Natural killer cell treated with Interleukin-12 subunit alpha and Interleukin-12 subunit beta and Interleukin-15 and Interleukin-18, amount 100 ng/mL, for 72 hours (primary cell): ENCODE results near the gene PACSIN3. TPM values are rescaled to one million over a fixed set of nuclear protein-coding genes. Genes with fewer than 3 reads are reported as not detected.

Experiments used
- ATAC-seq, 2 donors: fragments of 150-1000 bp; cut with Tn5 transposase in 1 of 2; sonication (Bioruptor Pico), chemical (Tn5 transposase) in 1 of 2; 2 replicates each; pipeline ENCODE4 v1.10.0; 2021
- DNase-seq: peaks from one replicate; pipeline ENCODE4 v3.0.0; 2022; ENCODE audit warnings: low spot score
- H3K27ac Mint-ChIP-seq, 2 donors: 1 replicate in 1 of 2; 2 replicates in 1 of 2; pipeline ENCODE4 v1.8.0; 2022; ENCODE audit warnings: mixed read lengths in 2 of 2, mild to moderate bottlenecking in 1 of 2, moderate library complexity in 1 of 2
- H3K27me3 Mint-ChIP-seq, 2 donors: 1 replicate in 1 of 2; 2 replicates in 1 of 2; pipeline ENCODE4 v1.8.0; 2022; ENCODE audit warnings: mixed read lengths in 2 of 2
- H3K36me3 Mint-ChIP-seq: one replicate; pipeline ENCODE4 v1.8.0; 2022; ENCODE audit warnings: mixed read lengths
- H3K4me1 Mint-ChIP-seq, 2 donors: 1 replicate in 1 of 2; 2 replicates in 1 of 2; pipeline ENCODE4 v1.8.0; 2022; ENCODE audit warnings: low read depth in 2 of 2, mixed read lengths in 2 of 2, mild to moderate bottlenecking in 1 of 2
- H3K4me3 Mint-ChIP-seq: one replicate; pipeline ENCODE4 v1.8.0; 2022; ENCODE audit warnings: mixed read lengths
- H3K9me3 Mint-ChIP-seq: 2 replicates; pipeline ENCODE4 v1.8.0; 2022; ENCODE audit warnings: mixed read lengths
- total RNA-seq, 2 donors: library from RNA; stranded (reverse); gene quantifications; one replicate each; pipeline ENCODE4 v1.2.3, GENCODE V29; 2022

Gene PACSIN3
- total RNA-seq, 2 donors from 2014 or later = 1.1 to 4.0 TPM

DNA sequence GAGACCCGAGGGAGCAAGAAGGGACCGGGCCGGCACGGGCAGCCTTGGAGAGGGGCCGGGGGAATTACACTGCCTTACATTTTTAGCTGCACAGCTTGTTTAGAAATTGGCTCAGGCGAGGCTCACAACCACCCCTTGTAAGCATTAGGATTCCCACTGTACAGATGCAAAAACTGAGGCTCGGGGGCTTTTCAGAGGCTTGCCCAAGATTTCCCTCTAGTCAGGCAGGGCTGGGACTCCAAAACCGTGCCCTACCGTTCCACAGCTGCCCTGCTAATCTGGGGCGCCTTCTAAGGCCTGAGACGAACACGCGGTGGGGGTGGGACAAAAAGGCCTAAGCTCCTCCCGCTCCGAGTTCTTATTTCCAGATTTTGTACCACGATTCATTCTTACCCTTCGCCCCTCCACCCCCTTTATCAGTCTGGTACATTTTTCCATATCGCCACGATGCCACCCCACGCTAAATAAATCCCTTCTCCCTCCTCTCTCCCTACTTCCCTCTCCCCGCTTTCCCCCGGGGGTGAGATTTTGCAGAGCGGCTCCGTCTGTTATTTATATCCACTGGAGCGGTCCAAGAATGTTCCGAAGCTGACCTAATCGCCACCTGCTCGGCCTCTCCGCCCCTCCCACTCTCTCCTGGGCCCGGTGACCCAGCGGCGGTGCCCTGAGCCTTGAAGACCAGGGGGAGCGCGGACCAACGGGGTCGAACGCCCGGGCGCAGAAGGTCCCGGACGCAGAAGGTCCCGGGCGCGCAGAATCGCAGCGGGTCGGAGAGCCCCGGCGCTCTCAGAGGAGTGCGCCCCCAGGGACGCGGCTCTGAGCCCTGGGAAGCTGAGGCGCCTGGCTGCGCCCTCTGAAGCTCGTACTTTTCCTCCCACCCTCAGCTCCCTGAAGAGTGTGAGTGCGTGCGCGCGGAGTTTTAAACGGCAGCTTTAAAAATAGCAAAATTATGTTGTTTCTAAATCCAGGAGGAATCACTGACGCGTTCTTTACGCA is 764 bp upstream of the PACSIN3 start:
- ATAC-seq (peak; percentile 38 to 41), DNase-seq (no peak)
- Mint-ChIP-seq H3K27me3 (peaks cover 10 to 15% of the 10 kb centered on the region in 2 donors), H3K4me1 (peaks cover 0 to 3% of the 10 kb centered on the region in 2 donors), H3K4me3 (peak overlapping the region; percentile 75), H3K9me3 (no peaks in the 10 kb centered on the region), H3K36me3 (no peaks in the 10 kb centered on the region), H3K27ac (no peak overlapping the region)

- H3K36me3 Mint-ChIP-seq = no peaks in the 10 kb centered on the region
- ATAC-seq (peak; percentile 7 to 18), DNase-seq (no peak)
- H3K4me3 Mint-ChIP-seq = no peak overlapping the region
- H3K9me3 Mint-ChIP-seq = no peaks in the 10 kb centered on the region
- peaks cover 0 to 3% of the 10 kb centered on the region in 2 donors for H3K4me1 Mint-ChIP-seq
- H3K27me3 Mint-ChIP-seq = peaks cover 6 to 15% of the 10 kb centered on the region in 2 donors
- no peak overlapping the region for H3K27ac Mint-ChIP-seq
These were observed 744 bp downstream of the PACSIN3 start for GRCh38 chr11:47185305-47186075.

DNA sequence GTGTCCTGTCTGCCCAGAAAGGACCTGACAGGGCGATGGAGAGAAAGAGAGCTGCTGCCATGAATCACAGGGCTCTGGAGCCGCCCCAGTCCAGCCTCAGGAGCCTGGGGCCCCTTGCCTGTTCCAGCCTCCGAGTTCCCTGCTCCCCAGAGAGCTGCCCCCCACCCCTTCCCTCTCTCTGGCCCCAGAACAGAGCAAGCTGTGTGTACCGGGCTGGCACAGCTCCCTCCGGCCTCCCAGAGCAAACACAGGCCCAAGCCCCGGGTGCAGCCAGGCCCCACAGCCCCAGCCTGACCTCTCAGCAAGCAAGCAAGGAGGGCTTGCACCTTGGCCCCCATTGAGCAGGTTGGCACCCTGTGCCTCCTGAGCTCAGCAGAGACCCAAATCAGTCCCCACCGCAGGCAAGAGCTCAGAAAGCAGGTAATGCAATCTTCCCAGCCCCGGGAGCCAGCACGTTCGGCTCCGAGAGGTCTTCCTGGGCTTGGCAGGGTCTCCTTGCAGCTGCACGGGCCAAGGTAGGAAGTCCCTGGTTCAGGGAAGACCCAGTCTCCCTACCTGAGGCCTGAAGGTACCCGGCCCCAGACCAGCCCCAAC is 1.4 kb downstream of the PACSIN3 start:
- no peaks in the 10 kb centered on the region for H3K9me3 Mint-ChIP-seq

GRCh38 chr11:47183969-47184368 is 2.3 kb downstream of the PACSIN3 start:
- H3K4me3 Mint-ChIP-seq = no peak overlapping the region
- H3K27me3 Mint-ChIP-seq = peaks cover 3 to 8% of the 10 kb centered on the region in 2 donors
- H3K9me3 Mint-ChIP-seq = no peaks in the 10 kb centered on the region
- H3K4me1 Mint-ChIP-seq = peaks cover 0 to 3% of the 10 kb centered on the region in 2 donors
- DNase-seq (no peak), ATAC-seq (no peak)
- H3K27ac Mint-ChIP-seq = no peak overlapping the region
- H3K36me3 Mint-ChIP-seq = no peaks in the 10 kb centered on the region

More for the DNA sequence above, 1.4 kb downstream of the PACSIN3 start:
- Mint-ChIP-seq H3K27me3 (peaks cover 6 to 15% of the 10 kb centered on the region in 2 donors), H3K4me3 (no peak overlapping the region), H3K27ac (no peak overlapping the region), H3K4me1 (peaks cover 0 to 3% of the 10 kb centered on the region in 2 donors), H3K36me3 (no peaks in the 10 kb centered on the region)
- ATAC-seq = no peak
- no peak for DNase-seq

- no peak overlapping the region for H3K27ac Mint-ChIP-seq
- no peaks in the 10 kb centered on the region for H3K36me3 Mint-ChIP-seq
- ATAC-seq (no peak), DNase-seq (no peak)
- H3K4me3 Mint-ChIP-seq = no peak overlapping the region
- H3K4me1 Mint-ChIP-seq = peaks cover 0 to 3% of the 10 kb centered on the region in 2 donors
- H3K27me3 Mint-ChIP-seq = peaks cover 3 to 7% of the 10 kb centered on the region in 2 donors
- no peaks in the 10 kb centered on the region for H3K9me3 Mint-ChIP-seq
These were observed 3.0 kb downstream of the PACSIN3 start for GRCh38 chr11:47183031-47183856.

DNA sequence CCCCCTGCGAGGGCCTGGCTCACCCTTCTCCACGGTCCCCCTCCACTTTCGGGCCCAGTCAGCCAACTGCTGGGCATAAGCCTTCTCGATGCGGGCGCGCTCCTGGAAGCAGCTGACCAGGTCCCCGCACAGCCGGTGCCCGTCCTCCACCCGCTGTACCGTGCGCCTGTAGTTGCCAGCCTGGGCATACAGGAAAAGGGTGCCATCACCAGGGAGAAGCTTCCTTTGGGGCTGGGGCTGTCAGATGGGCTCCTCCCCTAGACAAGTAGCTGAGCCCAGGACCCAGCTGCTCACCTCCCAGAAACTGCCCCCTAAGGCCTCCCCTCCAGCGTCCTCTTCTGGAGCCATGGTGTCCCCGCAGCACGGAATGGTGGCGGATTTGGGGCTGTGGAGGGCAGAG is 3.9 kb downstream of the PACSIN3 start:
- Mint-ChIP-seq H3K27me3 (peaks cover 3 to 7% of the 10 kb centered on the region in 2 donors), H3K36me3 (no peaks in the 10 kb centered on the region), H3K4me3 (no peak overlapping the region), H3K9me3 (no peaks in the 10 kb centered on the region), H3K27ac (no peak overlapping the region), H3K4me1 (peaks cover 6 to 10% of the 10 kb centered on the region in 2 donors)
- no peak for ATAC-seq
- DNase-seq = no peak

DNA sequence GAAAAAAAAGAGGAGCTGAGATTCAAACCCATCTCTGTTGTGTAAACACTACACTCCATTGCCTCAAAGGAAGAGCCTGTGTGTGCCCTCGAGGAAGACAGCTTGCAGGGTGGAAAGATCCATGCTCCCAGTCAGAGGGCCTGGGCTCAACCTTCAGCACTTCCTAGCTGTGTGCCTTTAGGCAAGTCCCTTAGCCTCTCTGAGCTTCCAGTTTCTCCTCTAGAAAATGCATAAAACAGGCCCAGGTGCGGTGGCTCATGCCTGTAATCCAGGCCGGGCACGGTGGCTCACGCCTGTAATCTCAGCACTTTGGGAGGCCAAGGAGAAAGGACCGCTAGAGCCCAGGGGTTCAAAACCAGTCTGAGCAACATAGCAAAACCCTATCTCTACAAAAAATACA is 5.0 kb downstream of the PACSIN3 start:
- peaks cover 3 to 7% of the 10 kb centered on the region in 2 donors for H3K27me3 Mint-ChIP-seq
- H3K4me1 Mint-ChIP-seq = peaks cover 9 to 10% of the 10 kb centered on the region in 2 donors
- ATAC-seq (no peak), DNase-seq (no peak)
- no peak overlapping the region for H3K27ac Mint-ChIP-seq
- H3K9me3 Mint-ChIP-seq = no peaks in the 10 kb centered on the region
- H3K36me3 Mint-ChIP-seq = no peaks in the 10 kb centered on the region
- H3K4me3 Mint-ChIP-seq = no peak overlapping the region

DNA sequence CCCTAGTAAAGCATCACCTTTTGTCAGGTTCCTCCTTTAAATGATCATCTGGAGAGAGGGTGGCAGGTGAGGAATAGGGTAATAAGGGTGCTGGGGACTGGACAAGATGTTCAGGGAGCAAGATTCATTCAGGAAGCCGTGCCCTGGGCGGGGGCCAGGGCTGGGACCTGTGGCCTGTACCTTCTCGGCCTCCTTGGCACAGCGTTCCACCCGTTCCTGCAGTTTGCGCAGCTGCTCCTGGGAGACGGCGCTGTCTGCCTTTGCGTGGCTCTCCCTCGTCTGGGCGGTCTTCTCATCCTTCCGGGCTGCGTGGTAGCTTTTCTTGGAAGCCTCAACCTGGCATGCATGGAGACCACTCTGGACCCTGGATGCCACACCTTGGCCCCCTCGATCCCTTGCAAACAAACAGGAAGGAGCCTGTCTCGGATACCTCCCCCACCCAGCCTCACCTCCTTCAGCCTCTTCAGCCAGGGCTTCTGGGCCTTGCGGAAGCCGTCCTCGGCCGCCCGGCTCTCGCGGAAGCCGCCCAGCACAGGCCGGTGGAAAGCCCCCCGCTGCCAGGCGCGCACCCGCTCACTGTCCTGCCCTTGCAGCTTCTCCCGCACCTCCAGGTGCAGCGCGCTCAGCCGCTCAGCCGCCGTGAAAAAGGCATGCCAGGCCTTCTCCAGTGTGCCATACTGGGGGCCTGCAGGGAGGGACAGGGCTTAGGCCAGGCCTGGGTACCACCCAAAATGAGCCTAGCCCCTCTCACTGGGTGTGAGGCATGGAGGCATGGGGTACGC is 6.0 kb downstream of the PACSIN3 start:
- Mint-ChIP-seq H3K27ac (peak overlapping the region in 1 of 2 donors; percentile 12), H3K36me3 (no peaks in the 10 kb centered on the region), H3K27me3 (peaks cover 3 to 7% of the 10 kb centered on the region in 2 donors), H3K4me1 (peaks cover 19% of the 10 kb centered on the region in 2 donors), H3K4me3 (no peak overlapping the region), H3K9me3 (no peaks in the 10 kb centered on the region)
- DNase-seq (no peak), ATAC-seq (no peak)

- Mint-ChIP-seq H3K27ac (peak overlapping the region in 1 of 2 donors; percentile 12), H3K27me3 (peaks cover 3 to 7% of the 10 kb centered on the region in 2 donors), H3K36me3 (no peaks in the 10 kb centered on the region), H3K4me1 (peaks cover 19 to 21% of the 10 kb centered on the region in 2 donors), H3K4me3 (no peak overlapping the region), H3K9me3 (no peaks in the 10 kb centered on the region)
- DNase-seq (no peak), ATAC-seq (no peak)
These were observed 6.6 kb downstream of the PACSIN3 start for GRCh38 chr11:47179655-47179991.

DNA sequence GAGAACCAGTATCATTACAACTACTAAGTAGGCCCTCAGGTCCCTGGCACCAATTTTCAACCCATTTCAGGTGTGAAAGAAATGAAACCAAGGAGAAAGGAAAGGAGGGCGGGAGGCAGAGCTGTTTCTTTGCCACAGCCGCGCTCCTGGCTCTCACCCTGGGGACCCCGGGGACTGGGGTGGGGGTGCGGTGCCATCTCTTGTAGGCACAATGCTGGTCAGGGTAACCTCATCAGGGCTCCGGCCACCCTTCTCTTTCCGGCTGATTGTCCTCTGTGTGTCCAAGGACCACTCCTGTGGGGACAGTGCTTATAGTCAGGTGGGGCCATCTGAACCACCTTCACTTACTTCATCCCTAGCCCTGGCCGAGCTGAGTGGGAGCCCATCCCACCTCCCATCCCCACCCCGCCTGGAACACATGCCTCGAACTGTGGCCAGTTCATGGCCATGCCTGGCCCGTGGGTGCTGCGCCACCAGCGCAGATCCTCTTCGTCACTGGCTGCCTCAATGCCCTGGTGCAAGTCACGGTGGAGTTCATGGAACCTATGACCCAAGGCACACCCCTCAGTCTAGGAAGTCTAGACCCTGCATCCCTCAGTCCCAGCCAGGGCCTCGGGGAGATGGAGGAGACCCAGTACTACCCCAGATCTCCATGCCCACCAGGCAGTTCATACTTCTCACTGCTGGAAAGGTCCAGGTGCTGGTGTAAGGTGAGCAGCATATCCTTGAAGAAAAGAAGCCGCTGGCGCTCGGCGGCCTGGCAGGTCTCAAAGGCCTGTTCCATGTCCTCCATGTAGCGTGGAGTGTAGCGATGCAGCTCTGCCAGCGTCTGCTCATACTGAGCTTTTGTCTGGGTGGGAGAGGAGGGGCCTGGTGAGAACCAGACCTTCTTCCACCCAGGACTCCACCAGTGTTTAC is 7.2 kb downstream of the PACSIN3 start:
- ATAC-seq = no peak
- peaks cover 19 to 21% of the 10 kb centered on the region in 2 donors for H3K4me1 Mint-ChIP-seq
- H3K4me3 Mint-ChIP-seq = no peak overlapping the region
- no peak for DNase-seq
- H3K27me3 Mint-ChIP-seq = peaks cover 0 to 1% of the 10 kb centered on the region in 2 donors
- H3K9me3 Mint-ChIP-seq = no peaks in the 10 kb centered on the region
- H3K36me3 Mint-ChIP-seq = no peaks in the 10 kb centered on the region
- H3K27ac Mint-ChIP-seq = peak overlapping the region in 1 of 2 donors; percentile 12

DNA sequence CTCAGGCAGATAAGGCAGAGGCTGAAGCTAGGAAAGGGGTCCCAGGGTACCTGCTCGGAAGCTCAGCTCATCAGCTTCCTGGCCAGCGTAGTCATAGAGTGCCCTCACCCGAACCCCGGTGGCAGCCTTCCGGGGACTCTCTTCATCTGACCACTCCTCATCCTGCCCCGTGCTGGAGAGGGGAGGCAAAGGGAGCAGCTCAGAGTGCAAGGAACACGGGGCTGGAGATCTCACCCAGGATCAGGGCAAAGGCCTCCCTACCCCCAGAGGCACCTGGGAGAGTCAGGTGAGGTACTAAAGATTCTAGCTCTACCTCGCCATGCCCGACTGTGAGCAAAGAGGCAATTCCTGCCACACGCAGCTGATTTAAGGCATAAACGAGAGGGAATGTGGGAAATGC is 7.9 kb downstream of the PACSIN3 start:
- H3K27ac Mint-ChIP-seq = peak overlapping the region; percentile 91 to 97
- DNase-seq (no peak), ATAC-seq (no peak)
- no peaks in the 10 kb centered on the region for H3K27me3 Mint-ChIP-seq
- H3K9me3 Mint-ChIP-seq = no peaks in the 10 kb centered on the region
- no peaks in the 10 kb centered on the region for H3K36me3 Mint-ChIP-seq
- no peak overlapping the region for H3K4me3 Mint-ChIP-seq
- peaks cover 24 to 25% of the 10 kb centered on the region in 2 donors for H3K4me1 Mint-ChIP-seq
